ENCODE data around the gene ZNF641. TPM values are rescaled to one million over a fixed set of nuclear protein-coding genes. Genes with fewer than 3 reads are reported as not detected.

The ZNF641 gene
- total and polyA plus RNA-seq, 2 donors (not counting 3 experiments of a cell fraction or from before 2014, with no cell fraction given): 3.5 to 6.7 TPM

DNA sequence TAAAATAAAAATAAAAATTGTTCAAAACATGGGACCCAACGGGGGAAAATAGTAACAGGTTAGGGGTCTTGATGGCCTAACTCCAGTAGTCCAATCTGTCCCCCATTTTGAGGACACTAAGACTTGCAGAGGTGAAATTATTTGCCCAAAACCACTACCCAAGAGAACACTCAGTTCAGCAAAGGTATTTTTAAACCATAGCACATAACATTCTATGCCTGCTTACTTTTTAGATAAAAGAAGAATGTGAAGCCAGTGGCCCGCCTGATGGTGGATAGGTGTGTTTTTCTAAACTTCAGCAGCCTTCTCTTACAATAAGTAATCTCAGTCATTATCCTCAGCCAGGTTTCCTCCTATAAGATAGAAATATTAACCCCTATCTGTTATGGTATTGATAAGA lies 45.5 kb downstream of the ZNF641 start:
- Histone ChIP-seq H3K9ac (replicated peaks; ENCODE audit: extremely low read depth, insufficient read depth, low read length) (no peak overlapping the region), H2AFZ (ENCODE audit: low read depth, low read length) (no peak overlapping the region), H4K20me1 (replicated peaks; ENCODE audit: control insufficient read depth, extremely low read depth, insufficient read depth, low read length) (no peaks in the 10 kb centered on the region), H3K27ac (ENCODE audit: insufficient read depth, low read depth, low read length) (no peak overlapping the region), H3K9me1 (replicated peaks; ENCODE audit: control insufficient read depth, extremely low read depth, insufficient read depth, low read length) (no peaks in the 10 kb centered on the region), H3K4me2 (ENCODE audit: insufficient read depth, low read length) (no peak overlapping the region), H3K27me3 (ENCODE audit: control insufficient read depth in 2 of 2, insufficient read depth in 2 of 2, low read length in 2 of 2) (peaks cover 0 to 2% of the 10 kb centered on the region in 2 experiments), H3K36me3 (ENCODE audit: control insufficient read depth in 2 of 2, extremely low read depth in 1 of 2, insufficient read depth in 2 of 2, low read length in 2 of 2) (no peaks in the 10 kb centered on the region), H3K4me1 (ENCODE audit: control insufficient read depth, extremely low read depth, insufficient read depth, low read length) (no peaks in the 10 kb centered on the region), H3K79me2 (ENCODE audit: control insufficient read depth, insufficient read depth, low read length) (no peaks in the 10 kb centered on the region), H3K9me3 (replicated peaks; ENCODE audit: control insufficient read depth, insufficient read depth, low read length) (no peaks in the 10 kb centered on the region), H3K4me3 (replicated peaks in 1 of 3; ENCODE audit: insufficient read depth in 1 of 3, low read depth in 1 of 3, low read length in 3 of 3) (no peak overlapping the region)
- intact Hi-C loops (cut with micrococcal nuclease) (no loop called here), dilution Hi-C loops (cut with MboI; ENCODE audit: extremely low pct_ligation_motif_present, low sequenced_read_pairs) (no loop called here)
- TF ChIP-seq MYC (IDR thresholded peaks at IDR 0.05; ENCODE audit: low read depth, low read length): no peak
- no peak for TF ChIP-seq GATA2 (IDR thresholded peaks at IDR 0.05; ENCODE audit: insufficient read depth, insufficient read length, low read depth, low read length)
- TF ChIP-seq, protein P1, sequence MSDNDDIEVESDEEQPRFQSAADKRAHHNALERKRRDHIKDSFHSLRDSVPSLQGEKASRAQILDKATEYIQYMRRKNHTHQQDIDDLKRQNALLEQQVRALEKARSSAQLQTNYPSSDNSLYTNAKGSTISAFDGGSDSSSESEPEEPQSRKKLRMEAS (IDR thresholded peaks at IDR 0.05; ENCODE audit: insufficient read depth, insufficient read length): no peak
- TF ChIP-seq POLR2A (IDR thresholded peaks at IDR 0.05; ENCODE audit: low read depth, low read length): no peak
- TF ChIP-seq, protein P2, sequence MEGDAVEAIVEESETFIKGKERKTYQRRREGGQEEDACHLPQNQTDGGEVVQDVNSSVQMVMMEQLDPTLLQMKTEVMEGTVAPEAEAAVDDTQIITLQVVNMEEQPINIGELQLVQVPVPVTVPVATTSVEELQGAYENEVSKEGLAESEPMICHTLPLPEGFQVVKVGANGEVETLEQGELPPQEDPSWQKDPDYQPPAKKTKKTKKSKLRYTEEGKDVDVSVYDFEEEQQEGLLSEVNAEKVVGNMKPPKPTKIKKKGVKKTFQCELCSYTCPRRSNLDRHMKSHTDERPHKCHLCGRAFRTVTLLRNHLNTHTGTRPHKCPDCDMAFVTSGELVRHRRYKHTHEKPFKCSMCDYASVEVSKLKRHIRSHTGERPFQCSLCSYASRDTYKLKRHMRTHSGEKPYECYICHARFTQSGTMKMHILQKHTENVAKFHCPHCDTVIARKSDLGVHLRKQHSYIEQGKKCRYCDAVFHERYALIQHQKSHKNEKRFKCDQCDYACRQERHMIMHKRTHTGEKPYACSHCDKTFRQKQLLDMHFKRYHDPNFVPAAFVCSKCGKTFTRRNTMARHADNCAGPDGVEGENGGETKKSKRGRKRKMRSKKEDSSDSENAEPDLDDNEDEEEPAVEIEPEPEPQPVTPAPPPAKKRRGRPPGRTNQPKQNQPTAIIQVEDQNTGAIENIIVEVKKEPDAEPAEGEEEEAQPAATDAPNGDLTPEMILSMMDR (IDR thresholded peaks at IDR 0.05; ENCODE audit: extremely low read depth in 1 of 2, insufficient read depth in 1 of 2, low read depth in 1 of 2, low read length in 2 of 2): no peak
- no peak for TF ChIP-seq EZH2 (IDR thresholded peaks at IDR 0.05; ENCODE audit: borderline replicate concordance, low read depth, low read length, severe bottlenecking)
- TF ChIP-seq FOS (IDR thresholded peaks at IDR 0.05; ENCODE audit: borderline replicate concordance, insufficient read depth, low read length): no peak
- no peak for TF ChIP-seq JUN (IDR thresholded peaks at IDR 0.05; ENCODE audit: borderline replicate concordance, insufficient read depth, insufficient read length, low read depth)
- TF ChIP-seq POLR2AphosphoS5 (IDR thresholded peaks at IDR 0.05; ENCODE audit: insufficient read depth, low read depth, low read length): no peak
- CTCF ChIA-PET: no interaction called here
- POLR2A ChIA-PET: no interaction called here
- no peak for DNase-seq (ENCODE audit: low read depth, low spot score)
- FAIRE-seq: no peak
- BruUV-seq (replicated peaks): no TSS peak

Measured in endothelial cell of umbilical vein (primary cell).